HL-60 (cell line): Measurements from ENCODE around the gene PELI2.

Experiments used
- CTCF ChIP-seq: IDR thresholded peaks from one replicate; pipeline ENCODE4 v1.5.1; 2011; ENCODE audit warnings: low read length, control low read depth, inconsistent platforms; ENCODE audit not compliant: insufficient read depth
- GABPA ChIP-seq: IDR thresholded peaks from 2 replicates; pipeline ENCODE4 v1.6.1; 2012; ENCODE audit warnings: low read depth
- POLR2AphosphoS5 ChIP-seq: IDR thresholded peaks from 2 replicates; pipeline ENCODE4 v1.6.1; 2012; ENCODE audit warnings: low read depth

DNA sequence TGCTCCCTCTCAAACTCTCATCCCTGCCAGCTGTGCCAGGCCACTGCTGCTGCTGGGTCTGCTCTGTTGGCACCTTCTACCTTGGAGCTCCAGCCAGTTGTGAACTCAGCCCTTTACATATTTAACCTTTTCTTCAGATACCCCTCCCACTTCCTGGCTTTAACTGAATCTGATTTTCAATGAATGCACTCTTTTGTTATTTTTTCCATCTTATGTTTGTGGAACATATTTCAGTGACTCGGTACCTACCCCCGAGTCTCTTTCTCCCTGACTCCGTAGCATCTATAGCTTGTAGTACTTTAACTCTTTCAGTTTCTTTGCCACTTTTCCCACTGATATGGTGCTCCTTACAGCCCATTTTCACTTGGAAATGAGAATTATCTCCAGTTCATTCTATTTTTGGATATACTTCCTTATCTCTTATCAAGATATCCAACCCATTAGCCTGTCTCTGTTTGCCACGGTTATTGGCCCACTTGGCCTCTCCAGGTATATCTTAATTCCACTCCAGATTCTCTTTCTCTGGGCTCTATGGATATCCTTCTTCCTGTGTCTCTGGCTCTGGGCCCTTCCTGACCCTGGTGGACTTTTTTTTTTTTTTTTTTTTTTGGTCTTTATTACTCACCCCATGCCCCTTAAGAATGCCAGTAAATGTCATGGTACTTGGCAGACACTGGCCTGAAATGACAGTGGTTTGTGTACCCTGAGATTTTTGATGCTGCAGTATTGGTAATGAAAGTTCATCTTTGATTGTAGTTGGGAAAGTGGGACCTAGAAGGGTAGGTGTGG lies 62.7 kb downstream of the PELI2 start:
- TF ChIP-seq POLR2AphosphoS5 (no peak), GABPA (no peak), CTCF (no peak)
